Heart left ventricle (tissue), 16 donors: ENCODE data around the gene SCN8A. TPM values are rescaled to one million over a fixed set of nuclear protein-coding genes. Genes with fewer than 3 reads are reported as not detected.

Experiments used
- ATAC-seq, 4 donors: fragments of 200-7000 bp; cut with Tn5 transposase; one replicate each; pipeline ENCODE4 v1.9.1; 2020 to 2022; ENCODE audit warnings: moderate library complexity in 4 of 4, mild to moderate bottlenecking in 3 of 4, moderate number of reproducible peaks in 1 of 4
- DNase-seq, 5 donors: peaks; one replicate each; pipeline ENCODE4 v3.0.0-alpha.2; 2020
- H3K27ac ChIP-seq, 12 donors: fragments of 200-600 bp; sonication (generic) in 4 of 12; one replicate each; pipeline versions ENCODE4 v1.5.0 to v1.8.0; 2016 to 2022; ENCODE audit warnings: mild to moderate bottlenecking in 2 of 12
- H3K27me3 ChIP-seq, 9 donors: fragments of 200-600 bp; sonication (generic) in 2 of 9; one replicate each; pipeline versions ENCODE4 v1.5.1 to v1.8.0; 2016 to 2022; ENCODE audit warnings: mild to moderate bottlenecking in 3 of 9
- H3K36me3 ChIP-seq, 9 donors: fragments of 200-600 bp; sonication (generic) in 2 of 9; one replicate each; pipeline versions ENCODE4 v1.5.0 to v1.8.0; 2018 to 2022; ENCODE audit warnings: mild to moderate bottlenecking in 2 of 9
- H3K4me1 ChIP-seq, 12 donors: fragments of 200-600 bp; sonication (generic) in 4 of 12; one replicate each; pipeline versions ENCODE4 v1.5.0 to v1.8.0; 2016 to 2022; ENCODE audit warnings: mild to moderate bottlenecking in 3 of 12
- H3K4me3 ChIP-seq, 12 donors: fragments of 200-600 bp; sonication (generic) in 4 of 12; one replicate each; pipeline versions ENCODE4 v1.5.0 to v1.8.0; 2017 to 2022; ENCODE audit warnings: mild to moderate bottlenecking in 9 of 12, moderate library complexity in 4 of 12
- H3K9me3 ChIP-seq, 12 donors: fragments of 200-600 bp; sonication (generic) in 4 of 12; one replicate each; pipeline versions ENCODE4 v1.5.0 to v1.8.0; 2016 to 2022; ENCODE audit warnings: mild to moderate bottlenecking in 1 of 12
- POLR2A ChIP-seq, 2 donors: fragments of 450-650 bp; IDR thresholded peaks; one replicate each; pipeline ENCODE4 v1.6.1; 2017; ENCODE audit warnings: antibody characterized with exemption in 2 of 2, mild to moderate bottlenecking in 2 of 2, moderate library complexity in 2 of 2
- WGBS, 4 donors: extraction: QIAGEN DNeasy Blood & Tissue Kit in 2 of 4; methylation state at CpG; one replicate each; pipeline versions ENCODE4 v1.1.5 to v1.1.7; 2013 to 2018; 5-methylcytosine and 5-hydroxymethylcytosine counted together
- intact Hi-C, 10 donors: fragments of 100-400 bp; cut with DNase I; formaldehyde crosslinking; loops; one replicate each; pipeline versions ENCODE4 v1.11.1 to v1.14.2; 2022
- polyA plus RNA-seq, 2 donors: library from polyadenylated mRNA; stranded (reverse); fragments of 200-250 nt; gene quantifications; one replicate each; pipeline ENCODE4 v1.2.3, GENCODE V29; 2013
- total RNA-seq, 9 donors: library from RNA; depleted of rRNA in 2 of 9; stranded (reverse); fragments of >200 nt in 2 of 9; fragmentation: NEBNext Ultra II Directional in 3 of 9; extraction: Animal tissue kit (Norgen Biotek cat#: 25700) in 3 of 9; gene quantifications; one replicate each; pipeline versions ENCODE4 v1.1.0 to v1.2.4, GENCODE V29; 2016 to 2023
- TF ChIP-seq, protein P1 (sequence below), 12 donors: fragments of 200-600 bp; sonication (generic) in 4 of 12; IDR thresholded peaks; one replicate each; pipeline versions ENCODE4 v1.5.0 to v1.8.0; 2018 to 2022; ENCODE audit warnings: antibody characterized with exemption in 12 of 12, mild to moderate bottlenecking in 5 of 12
- donor health status: ischemic (EF 13 %, LVEDD 7.1; RV severe dilation, severe dysfunction).
- donor health status: healthy with polysubstance abuse.
- donor health status: DM: no; HTN: yes; CAD: no.
- donor health status: DM: no; HTN: no; CAD: no.
- donor health status: ischemic (EF 25% LVEDD 6.9; RV normal size, moderate dysfunction).
- donor health status: ischemic (EF 25% LVEDD 5.7; RV mildly dilated, moderate dysfunction).
- donor health status: healthy.
- donor health status: DM: yes; HTN: yes; CAD: no.
- donor health status: ischemic (EF 35%, LVEDD 5.7; RV mildly dilated, moderate dysfunction).
- donor health status: nonischemic (EF 11% LVEDD 7.7; RV severe dilation, severe dysfunction).
- donor health status: DM: yes; HTN: yes; CAD: no.
- donor health status: PGD.
- donor health status: ischemic (EF 29% LVEDD 5.4; RV normal size, mild dysfunction).
- donor health status: nonischemic (EF 23%, LVEDD 6.1; RV moderate dilation, normal function).

SCN8A gene
- total and polyA plus RNA-seq, 11 donors: 0.17 to 0.97 (median 0.32) TPM

DNA sequence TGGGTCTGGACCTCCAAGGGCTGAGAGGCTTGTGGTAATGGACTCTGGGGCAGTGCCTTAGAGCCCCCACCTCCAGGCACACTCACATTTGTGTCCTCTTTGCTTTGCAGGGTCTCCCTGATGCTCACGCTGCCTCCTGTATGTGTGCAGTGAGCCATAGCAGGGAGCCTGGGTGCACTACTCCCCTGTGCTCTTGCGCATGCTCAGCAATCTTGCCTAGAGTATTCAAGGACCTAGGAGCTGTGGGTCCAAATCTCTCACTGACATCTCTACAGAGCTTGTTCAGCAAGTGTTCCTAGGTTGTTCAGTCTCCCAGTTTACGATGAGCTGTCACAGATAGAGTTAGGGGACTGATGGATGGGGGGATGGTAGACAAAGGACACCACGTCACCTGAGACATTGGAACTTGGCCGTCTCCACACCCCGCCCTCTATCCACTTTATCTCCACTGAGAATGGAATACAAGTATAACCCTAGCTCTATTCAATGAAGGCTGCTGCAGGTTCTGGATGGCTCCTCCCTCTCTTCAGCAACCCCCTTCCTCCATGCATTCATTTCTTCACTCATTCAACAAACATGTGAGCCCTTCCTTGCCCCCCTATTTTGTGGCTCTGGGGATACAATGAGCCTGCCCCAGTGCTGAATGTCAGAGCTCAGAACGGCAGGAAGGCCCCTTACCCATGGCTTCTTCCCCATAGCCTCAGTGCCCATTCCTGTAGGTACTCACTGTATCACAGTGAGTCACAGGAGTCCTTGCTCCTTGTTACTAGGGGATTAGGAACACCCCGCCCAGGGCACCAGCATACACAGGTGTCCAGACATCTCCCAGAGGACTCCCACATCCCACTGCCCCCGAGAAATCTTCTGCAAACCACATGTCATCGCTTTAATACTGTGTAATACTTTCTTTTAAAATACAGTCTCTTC, 226.3 kb downstream of the SCN8A start:
- DNase-seq (no peak), ATAC-seq (no peak)
- TF ChIP-seq, protein P1, sequence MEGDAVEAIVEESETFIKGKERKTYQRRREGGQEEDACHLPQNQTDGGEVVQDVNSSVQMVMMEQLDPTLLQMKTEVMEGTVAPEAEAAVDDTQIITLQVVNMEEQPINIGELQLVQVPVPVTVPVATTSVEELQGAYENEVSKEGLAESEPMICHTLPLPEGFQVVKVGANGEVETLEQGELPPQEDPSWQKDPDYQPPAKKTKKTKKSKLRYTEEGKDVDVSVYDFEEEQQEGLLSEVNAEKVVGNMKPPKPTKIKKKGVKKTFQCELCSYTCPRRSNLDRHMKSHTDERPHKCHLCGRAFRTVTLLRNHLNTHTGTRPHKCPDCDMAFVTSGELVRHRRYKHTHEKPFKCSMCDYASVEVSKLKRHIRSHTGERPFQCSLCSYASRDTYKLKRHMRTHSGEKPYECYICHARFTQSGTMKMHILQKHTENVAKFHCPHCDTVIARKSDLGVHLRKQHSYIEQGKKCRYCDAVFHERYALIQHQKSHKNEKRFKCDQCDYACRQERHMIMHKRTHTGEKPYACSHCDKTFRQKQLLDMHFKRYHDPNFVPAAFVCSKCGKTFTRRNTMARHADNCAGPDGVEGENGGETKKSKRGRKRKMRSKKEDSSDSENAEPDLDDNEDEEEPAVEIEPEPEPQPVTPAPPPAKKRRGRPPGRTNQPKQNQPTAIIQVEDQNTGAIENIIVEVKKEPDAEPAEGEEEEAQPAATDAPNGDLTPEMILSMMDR (IDR thresholded peaks at IDR 0.05): no peak
- no peak for TF ChIP-seq POLR2A (IDR thresholded peaks at IDR 0.05)
- Histone ChIP-seq H3K4me3 (no peak overlapping the region), H3K36me3 (no peaks in the 10 kb centered on the region), H3K4me1 (peaks cover 0 to 27% (median 9%) of the 10 kb centered on the region in 12 donors), H3K27me3 (peaks cover 0 to 31% (median 9%) of the 10 kb centered on the region in 9 donors), H3K27ac (no peak overlapping the region), H3K9me3 (no peaks in the 10 kb centered on the region)
- 87 to 91% (median 88%) methylated on average over 10 of the region's 10 CpGs for WGBS, 4 donors
- intact Hi-C loops: loop anchor here in 6 of 10 donors (5.0 to 10.0 kb wide), 4 partner anchors 55 to 390 kb away; no protein-coding TSS in a partner anchor

DNA sequence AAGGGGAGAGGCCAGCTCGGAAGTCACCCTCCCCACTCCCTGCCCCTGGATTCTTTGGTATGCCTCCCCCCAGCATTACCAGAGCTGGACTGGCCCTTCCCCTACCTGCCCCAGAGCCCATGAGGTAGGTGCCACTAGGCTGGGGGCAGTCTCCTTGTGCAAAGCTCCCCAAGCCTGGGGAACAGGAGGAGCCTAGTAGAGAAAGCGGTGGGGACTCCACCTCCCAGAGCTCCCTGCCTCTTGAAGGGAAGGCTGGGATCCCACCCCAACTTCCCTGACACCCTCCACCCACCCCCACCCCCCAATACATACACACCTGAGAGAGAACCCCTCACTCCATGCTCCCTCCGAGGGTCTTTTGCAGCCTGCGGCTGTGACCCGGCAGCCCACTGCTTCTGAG, 227.1 kb downstream of the SCN8A start:
- ATAC-seq (no peak), DNase-seq (no peak)
- no peak overlapping the region for H3K4me3 ChIP-seq
- intact Hi-C loops: loop anchor here in 6 of 10 donors (5.0 to 10.0 kb wide), 4 partner anchors 54 to 391 kb away; no protein-coding TSS in a partner anchor
- no peaks in the 10 kb centered on the region for H3K9me3 ChIP-seq
- WGBS, 4 donors: 90 to 98% (median 92%) methylated on average over 3 to 5 of the region's 5 CpGs
- no peaks in the 10 kb centered on the region for H3K36me3 ChIP-seq
- no peak overlapping the region for H3K27ac ChIP-seq
- H3K27me3 ChIP-seq: peaks cover 0 to 32% (median 9%) of the 10 kb centered on the region in 9 donors
- H3K4me1 ChIP-seq: peaks cover 0 to 27% (median 9%) of the 10 kb centered on the region in 12 donors
- TF ChIP-seq POLR2A (IDR thresholded peaks at IDR 0.05): no peak
- TF ChIP-seq, protein P1 (IDR thresholded peaks at IDR 0.05): no peak

DNA sequence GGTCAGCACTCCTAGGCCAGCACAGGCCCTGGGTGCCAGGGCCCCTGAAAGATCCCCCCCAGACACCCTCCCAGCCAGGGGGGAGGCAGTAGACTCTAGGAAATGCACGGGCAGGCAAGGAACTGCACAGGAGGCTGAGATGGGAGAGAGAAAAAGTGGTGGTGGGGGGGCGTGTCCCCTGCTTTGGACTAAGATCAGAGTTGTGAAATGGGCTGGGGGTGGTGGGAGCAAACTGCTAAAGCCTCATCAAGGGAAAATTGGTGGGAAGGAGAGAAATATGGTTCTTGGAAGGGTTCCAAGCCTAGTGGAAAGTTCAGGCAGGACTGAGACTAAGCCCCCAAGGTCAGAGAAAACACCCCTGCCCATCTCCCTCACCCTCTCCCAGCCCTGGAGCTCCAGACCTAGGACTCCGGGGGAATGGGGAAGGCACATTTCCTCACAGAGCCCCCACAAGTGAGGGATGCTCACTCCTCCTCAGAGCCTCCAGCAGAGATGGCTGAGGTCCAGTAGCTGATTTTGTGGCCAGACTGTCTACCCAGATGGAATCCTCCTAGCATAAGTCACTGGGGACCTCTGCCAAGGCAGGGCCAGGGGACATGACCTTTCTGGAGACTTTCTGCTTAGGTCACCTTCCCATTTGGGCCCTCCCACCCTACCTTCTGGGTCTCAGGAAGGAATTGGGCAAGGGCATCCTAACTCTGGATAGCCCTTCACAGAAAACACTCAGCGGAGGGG, 227.7 kb downstream of the SCN8A start:
- Histone ChIP-seq H3K36me3 (no peaks in the 10 kb centered on the region), H3K27ac (no peak overlapping the region), H3K27me3 (peaks cover 0 to 32% (median 9%) of the 10 kb centered on the region in 9 donors), H3K4me3 (no peak overlapping the region), H3K9me3 (no peaks in the 10 kb centered on the region), H3K4me1 (peaks cover 0 to 25% (median 9%) of the 10 kb centered on the region in 12 donors)
- intact Hi-C loops: loop anchor here in 6 of 10 donors (5.0 to 10.0 kb wide), 4 partner anchors 54 to 391 kb away; no protein-coding TSS in a partner anchor
- no peak for ATAC-seq
- WGBS, 4 donors: 75 to 85% (median 78%) methylated on average over 4 of the region's 4 CpGs
- TF ChIP-seq, protein P1 (IDR thresholded peaks at IDR 0.05): no peak
- TF ChIP-seq POLR2A (IDR thresholded peaks at IDR 0.05): no peak
- DNase-seq: peak in 1 of 5 donors; percentile 6
